Epithelial cell of esophagus (primary cell): Measurements from ENCODE around the gene TBCB.
A peak's percentile ranks its signal among the peaks of the same experiment; 100 is the strongest.

Source experiments
- DNase-seq: peaks from one replicate; pipeline ENCODE4 v3.0.0; 2010; ENCODE audit warnings: low read depth
- H3K4me3 ChIP-seq: 2 replicates; pipeline ENCODE4 v1.5.1; 2011; ENCODE audit warnings: mild to moderate bottlenecking, low read length, control low read depth
- TF ChIP-seq, protein P1 (sequence below): IDR thresholded peaks from 2 replicates; pipeline ENCODE4 v1.5.1; 2011; ENCODE audit warnings: low read depth, mild to moderate bottlenecking, low read length, control low read depth, inconsistent platforms; ENCODE audit not compliant: insufficient read depth; ENCODE audit errors: missing control alignments

TBCB gene

GRCh38 chr19:36110487-36111199, 4.6 kb upstream of the TBCB start, which contains the start of gene OVOL3:
TSS of gene OVOL3 (plus strand) at chr19:36111143. CDS start at chr19:36111203, 60 bp downstream.
- DNase-seq, result no peak
- TF ChIP-seq, protein P1, sequence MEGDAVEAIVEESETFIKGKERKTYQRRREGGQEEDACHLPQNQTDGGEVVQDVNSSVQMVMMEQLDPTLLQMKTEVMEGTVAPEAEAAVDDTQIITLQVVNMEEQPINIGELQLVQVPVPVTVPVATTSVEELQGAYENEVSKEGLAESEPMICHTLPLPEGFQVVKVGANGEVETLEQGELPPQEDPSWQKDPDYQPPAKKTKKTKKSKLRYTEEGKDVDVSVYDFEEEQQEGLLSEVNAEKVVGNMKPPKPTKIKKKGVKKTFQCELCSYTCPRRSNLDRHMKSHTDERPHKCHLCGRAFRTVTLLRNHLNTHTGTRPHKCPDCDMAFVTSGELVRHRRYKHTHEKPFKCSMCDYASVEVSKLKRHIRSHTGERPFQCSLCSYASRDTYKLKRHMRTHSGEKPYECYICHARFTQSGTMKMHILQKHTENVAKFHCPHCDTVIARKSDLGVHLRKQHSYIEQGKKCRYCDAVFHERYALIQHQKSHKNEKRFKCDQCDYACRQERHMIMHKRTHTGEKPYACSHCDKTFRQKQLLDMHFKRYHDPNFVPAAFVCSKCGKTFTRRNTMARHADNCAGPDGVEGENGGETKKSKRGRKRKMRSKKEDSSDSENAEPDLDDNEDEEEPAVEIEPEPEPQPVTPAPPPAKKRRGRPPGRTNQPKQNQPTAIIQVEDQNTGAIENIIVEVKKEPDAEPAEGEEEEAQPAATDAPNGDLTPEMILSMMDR, result no peak
- H3K4me3 ChIP-seq, result no peak within 1 kb of the TSS

- no peak for DNase-seq
- TF ChIP-seq, protein P1, result no peak
- H3K4me3 ChIP-seq, result no peak overlapping the region
Observed at GRCh38 chr19:36111200-36111539, 4.1 kb upstream of the TBCB start.

DNA sequence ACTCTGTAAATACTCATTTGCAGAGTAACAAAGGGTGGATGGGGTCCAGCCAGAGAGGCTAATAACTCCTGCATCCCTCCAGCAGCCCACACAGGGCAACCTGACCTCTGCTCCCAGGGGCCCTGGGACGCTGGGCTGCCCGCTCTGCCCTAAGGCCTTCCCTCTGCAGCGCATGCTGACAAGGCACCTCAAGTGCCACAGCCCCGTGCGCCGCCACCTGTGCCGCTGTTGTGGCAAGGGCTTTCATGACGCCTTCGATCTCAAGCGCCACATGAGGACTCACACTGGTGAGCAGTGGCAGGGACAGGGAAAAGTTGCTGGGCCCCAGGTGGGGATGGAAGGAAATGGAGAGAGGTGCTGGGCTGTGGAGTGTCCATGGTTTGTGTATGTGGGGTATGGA, 2.6 kb upstream of the TBCB start:
- TF ChIP-seq, protein P1, result no peak
- no peak for DNase-seq
- no peak overlapping the region for H3K4me3 ChIP-seq

DNA sequence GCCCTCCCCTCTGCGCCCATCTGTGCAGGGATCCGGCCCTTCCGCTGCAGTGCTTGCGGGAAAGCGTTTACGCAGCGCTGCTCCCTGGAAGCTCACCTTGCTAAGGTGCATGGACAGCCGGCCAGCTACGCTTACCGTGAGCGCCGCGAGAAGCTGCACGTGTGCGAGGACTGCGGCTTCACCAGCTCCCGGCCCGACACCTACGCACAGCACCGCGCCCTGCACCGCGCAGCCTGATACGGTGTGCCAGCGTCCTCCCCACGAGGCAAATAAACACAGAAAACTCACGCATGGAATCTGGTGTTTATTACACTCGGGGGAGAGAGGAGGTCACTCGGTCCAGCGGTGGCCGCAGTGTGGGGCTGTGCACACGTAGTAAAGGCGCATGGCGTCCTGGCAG, 1.8 kb upstream of the TBCB start:
- H3K4me3 ChIP-seq, result peak overlapping the region; percentile 97
- no peak for DNase-seq
- TF ChIP-seq, protein P1, result no peak

DNA sequence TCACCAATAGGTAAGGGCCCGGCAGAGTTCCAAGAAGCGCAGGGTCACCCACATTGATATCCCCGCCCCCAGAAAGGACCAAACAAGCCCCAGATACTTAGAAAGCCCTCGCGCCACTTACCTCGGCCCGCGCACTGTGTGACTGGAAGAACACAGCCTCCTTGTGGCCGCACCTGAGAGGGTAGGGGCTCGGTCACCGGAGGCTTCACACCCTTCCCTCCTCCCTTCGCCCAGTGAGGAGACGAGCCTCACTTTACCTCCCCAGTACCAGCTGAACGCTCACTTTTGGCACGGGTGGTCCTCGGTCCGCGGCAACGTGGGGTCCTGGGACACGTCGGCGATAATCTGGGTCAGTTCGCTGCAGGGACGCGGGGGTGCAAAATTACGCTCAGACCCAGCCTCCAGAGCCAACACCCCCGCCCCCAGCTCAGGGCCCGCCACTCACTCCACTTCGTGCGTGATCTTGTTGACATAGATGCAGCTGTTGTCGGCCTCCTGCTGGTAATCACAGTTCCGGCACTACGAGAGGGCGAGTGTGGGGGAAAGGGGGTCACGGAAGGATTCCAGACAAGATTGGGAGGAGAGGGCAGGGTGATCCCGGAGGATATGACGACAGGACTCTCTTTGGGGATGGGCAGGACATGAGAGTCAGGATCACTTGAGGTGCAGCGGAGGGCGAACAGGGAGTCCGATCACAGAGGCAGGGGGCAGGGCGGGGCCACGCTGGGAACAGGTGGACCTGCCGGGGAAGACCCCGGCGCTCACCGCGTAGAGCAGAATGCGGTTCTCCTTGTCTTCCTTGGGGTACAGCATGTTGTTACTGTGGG, 1.2 kb upstream of the TBCB start:
- TF ChIP-seq, protein P1, result peak; percentile 45
- DNase-seq, result peak; percentile 51
- H3K4me3 ChIP-seq, result peak overlapping the region; percentile 97

GRCh38 chr19:36114721-36115452, 381 bp upstream of the TBCB start, which contains the start of gene POLR2I:
TSS of gene POLR2I (minus strand) at chr19:36114875. CDS start at chr19:36114856, 19 bp downstream.
- peak within 1 kb of the TSS; percentile 97 for H3K4me3 ChIP-seq
- DNase-seq, result peak; percentile 100
- TF ChIP-seq, protein P1, result no peak
